AG04450 (cell line): ENCODE data around the gene BIRC6. TPM values are rescaled to one million over a fixed set of nuclear protein-coding genes. Genes with fewer than 3 reads are reported as not detected.

Source experiments
- CTCF ChIA-PET: fragments of 300-600, 350-600 bp; formaldehyde crosslinking; extraction: SDS; loops from one replicate; lab custom pipeline; 2022; ENCODE audit warnings: antibody characterized with exemption, inconsistent platforms; lab: Charles Lee
- POLR2A ChIA-PET: fragments of 350-600 bp; formaldehyde crosslinking; extraction: SDS; loops from one replicate; lab custom pipeline; 2021; ENCODE audit warnings: antibody characterized with exemption, inconsistent platforms; lab: Yijun Ruan, JAX
- DNase-seq: peaks from one replicate; pipeline ENCODE4 v3.0.0-alpha.2; 2011; ENCODE audit warnings: low read depth, low spot score
- H3K27ac ChIP-seq: one replicate; pipeline ENCODE4 v1.5.1; 2012; ENCODE audit warnings: low read depth, low read length, control low read depth
- H3K27me3 ChIP-seq: one replicate; pipeline ENCODE4 v1.6.0; 2012; ENCODE audit warnings: low read length; ENCODE audit not compliant: control insufficient read depth, insufficient read depth
- H3K4me3 ChIP-seq: 2 replicates; pipeline ENCODE4 v1.5.1; 2011; ENCODE audit warnings: mild to moderate bottlenecking, low read depth, low read length, control low read depth
- H3K9me3 ChIP-seq: 2 replicates; pipeline ENCODE4 v1.5.1; 2012; ENCODE audit warnings: low read length; ENCODE audit not compliant: control insufficient read depth, insufficient read depth
- polyA plus RNA-seq: library from polyadenylated mRNA; depleted of rRNA; stranded (reverse); fragments of >200 nt; gene quantifications from 2 replicates; pipeline ENCODE4 v1.2.3, GENCODE V29; 2011
- TF ChIP-seq, protein P1 (sequence below): IDR thresholded peaks from 2 replicates; pipeline ENCODE4 v1.5.1; 2011; ENCODE audit warnings: low read depth, low read length, control low read depth, inconsistent platforms

BIRC6 gene
- polyA plus RNA-seq, 1 experiment, result 86.3 TPM

DNA sequence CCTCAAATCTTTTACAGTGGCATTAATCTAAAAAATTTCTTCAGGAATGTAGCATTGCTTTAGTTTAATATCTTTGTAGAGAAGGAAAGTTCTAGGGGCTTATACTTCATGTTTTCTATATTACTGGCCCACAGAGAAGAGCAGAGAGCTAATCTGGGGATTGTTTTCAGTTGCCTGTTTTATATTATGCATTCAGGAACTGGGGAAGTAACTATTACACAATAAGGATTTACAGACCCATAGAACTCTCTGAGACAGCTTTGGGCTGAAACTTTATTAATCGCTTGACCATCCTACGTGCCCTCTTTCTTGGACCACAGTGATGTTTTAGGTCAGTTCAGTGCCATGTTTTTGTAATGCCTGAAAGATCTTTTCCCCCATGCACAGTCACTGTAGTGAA lies 29.9 kb downstream of the BIRC6 start:
- H3K9me3 ChIP-seq, result no peaks in the 10 kb centered on the region
- no peak overlapping the region for H3K4me3 ChIP-seq
- ChIA-PET CTCF (interaction anchor here (0.6 kb wide), 1 partner anchor 112 kb away, joined by 7 read pairs; no protein-coding TSS in a partner anchor), POLR2A (no interaction called here)
- no peak overlapping the region for H3K27ac ChIP-seq
- H3K27me3 ChIP-seq, result no peaks in the 10 kb centered on the region
- TF ChIP-seq, protein P1, sequence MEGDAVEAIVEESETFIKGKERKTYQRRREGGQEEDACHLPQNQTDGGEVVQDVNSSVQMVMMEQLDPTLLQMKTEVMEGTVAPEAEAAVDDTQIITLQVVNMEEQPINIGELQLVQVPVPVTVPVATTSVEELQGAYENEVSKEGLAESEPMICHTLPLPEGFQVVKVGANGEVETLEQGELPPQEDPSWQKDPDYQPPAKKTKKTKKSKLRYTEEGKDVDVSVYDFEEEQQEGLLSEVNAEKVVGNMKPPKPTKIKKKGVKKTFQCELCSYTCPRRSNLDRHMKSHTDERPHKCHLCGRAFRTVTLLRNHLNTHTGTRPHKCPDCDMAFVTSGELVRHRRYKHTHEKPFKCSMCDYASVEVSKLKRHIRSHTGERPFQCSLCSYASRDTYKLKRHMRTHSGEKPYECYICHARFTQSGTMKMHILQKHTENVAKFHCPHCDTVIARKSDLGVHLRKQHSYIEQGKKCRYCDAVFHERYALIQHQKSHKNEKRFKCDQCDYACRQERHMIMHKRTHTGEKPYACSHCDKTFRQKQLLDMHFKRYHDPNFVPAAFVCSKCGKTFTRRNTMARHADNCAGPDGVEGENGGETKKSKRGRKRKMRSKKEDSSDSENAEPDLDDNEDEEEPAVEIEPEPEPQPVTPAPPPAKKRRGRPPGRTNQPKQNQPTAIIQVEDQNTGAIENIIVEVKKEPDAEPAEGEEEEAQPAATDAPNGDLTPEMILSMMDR, result no peak
- no peak for DNase-seq

DNA sequence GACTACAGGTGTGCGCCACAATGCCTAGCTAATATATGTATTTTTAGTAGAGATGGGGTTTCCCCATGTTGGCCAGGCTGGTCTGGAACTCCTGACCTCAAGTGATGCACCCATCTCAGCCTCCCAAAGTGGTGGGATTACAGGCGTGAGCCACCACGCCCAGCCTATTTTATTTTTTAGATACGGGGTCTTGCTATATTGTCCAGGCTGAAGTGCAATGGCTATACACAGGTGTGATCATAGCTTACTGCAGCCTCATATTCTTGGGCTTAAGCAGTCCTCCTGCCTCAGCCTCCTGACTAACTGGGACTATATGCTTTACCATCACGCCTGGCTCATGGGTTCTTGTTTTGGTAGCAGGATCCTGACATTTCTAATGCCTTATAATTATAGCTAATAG lies 42.4 kb downstream of the BIRC6 start:
- POLR2A ChIA-PET, result no interaction called here

DNA sequence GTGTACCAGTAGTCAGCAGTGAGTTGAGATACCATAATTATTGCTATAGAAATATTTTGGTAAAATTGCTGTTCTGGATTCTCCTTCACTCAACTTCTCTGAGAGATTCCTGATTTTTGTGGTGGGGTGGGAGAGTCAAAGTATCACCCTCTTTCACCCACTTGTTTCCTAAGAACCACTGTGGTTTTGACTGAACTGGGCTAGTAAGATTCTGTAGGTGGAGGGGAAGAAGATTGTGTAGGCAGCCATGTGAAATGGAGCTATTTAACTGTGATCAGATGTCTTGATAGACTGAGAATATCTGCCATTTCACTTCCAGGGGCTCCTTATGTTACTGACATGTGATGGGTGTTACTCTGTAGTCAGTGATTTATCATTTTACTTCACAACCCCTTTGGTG lies 45.3 kb downstream of the BIRC6 start:
- CTCF ChIA-PET, result no interaction called here
- POLR2A ChIA-PET, result no interaction called here
- Histone ChIP-seq H3K9me3 (no peaks in the 10 kb centered on the region), H3K27me3 (no peaks in the 10 kb centered on the region), H3K4me3 (no peak overlapping the region), H3K27ac (no peak overlapping the region)
- DNase-seq, result no peak
- TF ChIP-seq, protein P1, result no peak

More for the DNA sequence above, 42.4 kb downstream of the BIRC6 start:
- TF ChIP-seq, protein P1, result no peak
- no peaks in the 10 kb centered on the region for H3K9me3 ChIP-seq
- DNase-seq, result no peak
- H3K27me3 ChIP-seq, result no peaks in the 10 kb centered on the region
- CTCF ChIA-PET, result interaction anchor here (0.5 kb wide), 1 partner anchor 10 kb away, joined by 3 read pairs; no protein-coding TSS in a partner anchor
- no peak overlapping the region for H3K4me3 ChIP-seq
- no peak overlapping the region for H3K27ac ChIP-seq

DNA sequence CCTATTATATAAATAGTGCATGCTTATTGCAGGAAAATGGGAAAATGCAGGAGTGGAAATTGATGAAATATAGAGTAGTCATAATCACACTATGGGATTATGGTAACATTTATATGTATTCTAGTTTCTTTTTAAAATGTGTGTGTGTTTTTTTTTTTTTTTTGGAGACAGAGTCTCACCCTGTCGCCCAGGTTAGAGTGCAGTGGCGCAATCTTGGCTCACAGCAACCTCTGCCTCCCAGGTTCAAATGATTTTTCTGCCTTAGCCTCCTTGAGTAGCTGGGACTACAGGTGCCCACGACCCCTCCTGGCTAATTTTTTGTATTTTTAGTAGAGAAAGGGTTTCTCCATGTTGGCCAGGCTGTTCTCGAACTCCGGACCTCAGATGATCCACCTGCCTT lies 47.0 kb downstream of the BIRC6 start:
- Histone ChIP-seq H3K27me3 (no peaks in the 10 kb centered on the region), H3K9me3 (no peaks in the 10 kb centered on the region), H3K27ac (no peak overlapping the region), H3K4me3 (no peak overlapping the region)
- POLR2A ChIA-PET, result interaction anchor here (0.7 kb wide), 1 partner anchor 140 kb away, joined by 3 read pairs; no protein-coding TSS in a partner anchor
- CTCF ChIA-PET, result no interaction called here
- TF ChIP-seq, protein P1, result no peak
- DNase-seq, result no peak

DNA sequence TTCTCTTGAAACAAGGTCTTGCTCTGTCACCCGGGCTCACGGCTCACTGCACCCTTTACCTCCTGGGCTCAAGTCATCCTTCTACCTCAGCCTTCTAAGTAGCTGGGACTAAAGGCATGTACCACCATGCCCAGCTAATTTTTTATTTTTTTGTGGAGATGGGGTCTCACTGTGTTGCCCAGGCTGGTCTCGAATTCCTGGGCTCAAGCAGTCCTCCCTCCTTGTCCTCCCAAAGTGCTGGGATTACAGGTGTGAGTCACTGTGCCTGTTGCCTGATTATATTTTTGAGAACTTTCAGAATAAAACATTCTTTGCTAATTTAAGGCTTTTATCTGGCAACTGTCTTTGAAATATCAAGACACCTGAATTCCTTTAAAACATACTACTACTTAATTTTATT lies 47.9 kb downstream of the BIRC6 start:
- no peaks in the 10 kb centered on the region for H3K27me3 ChIP-seq
- no peak for DNase-seq
- no peaks in the 10 kb centered on the region for H3K9me3 ChIP-seq
- TF ChIP-seq, protein P1, result no peak
- CTCF ChIA-PET, result no interaction called here
- no peak overlapping the region for H3K4me3 ChIP-seq
- no peak overlapping the region for H3K27ac ChIP-seq
- POLR2A ChIA-PET, result no interaction called here
